ENCODE data around the gene KCNMA1. TPM values are rescaled to one million over a fixed set of nuclear protein-coding genes. Genes with fewer than 3 reads are reported as not detected.

KCNMA1 gene
- total RNA-seq, 1 experiment from 2014 or later, result 0.49 TPM

GRCh38 chr10:77204171-77204570 lies 433.4 kb downstream of the KCNMA1 start:
- no peaks in the 10 kb centered on the region for H3K79me2 ChIP-seq (ENCODE audit: insufficient read depth, low read length)
- no peaks in the 10 kb centered on the region for H3K4me1 ChIP-seq (ENCODE audit: control insufficient read depth in 1 of 2, insufficient read depth in 2 of 2, low read length in 2 of 2)
- H3K9ac ChIP-seq (ENCODE audit: low read length), result no peak overlapping the region
- H3K36me3 ChIP-seq (ENCODE audit: control insufficient read depth in 1 of 2, insufficient read depth in 2 of 2, low read length in 2 of 2), result no peaks in the 10 kb centered on the region
- peaks cover 68% of the 10 kb centered on the region for H3K27me3 ChIP-seq (ENCODE audit: insufficient read depth, low read length)
- no peak overlapping the region for H3K4me3 ChIP-seq (replicated peaks in 1 of 2; ENCODE audit: low read depth in 1 of 2, low read length in 2 of 2)
- intact Hi-C loops (cut with micrococcal nuclease), result no loop called here
- no peaks in the 10 kb centered on the region for H4K20me1 ChIP-seq (ENCODE audit: insufficient read depth)
- no peak overlapping the region for H3K4me2 ChIP-seq (ENCODE audit: low read length)
- CTCF ChIA-PET, result no interaction called here
- no peak for ATAC-seq
- no peaks in the 10 kb centered on the region for H3K9me2 ChIP-seq (ENCODE audit: insufficient read depth)
- no peak for TF ChIP-seq ZNF274 (IDR thresholded peaks at IDR 0.05; ENCODE audit: low read depth, low read length)
- no peak overlapping the region for H3K27ac ChIP-seq (ENCODE audit: low read depth, low read length)
- DNase-seq (ENCODE audit: low read depth, low spot score), result no peak
- POLR2A ChIA-PET, result no interaction called here
- H3K9me3 ChIP-seq (ENCODE audit: control insufficient read depth in 1 of 2, insufficient read depth in 1 of 2, low read depth in 1 of 2, low read length in 2 of 2), result no peaks in the 10 kb centered on the region
- RAD21 ChIA-PET (ENCODE audit: low non-redundant PET in 1 of 2, low total read pairs in 2 of 2, uncharacterized antibody in 2 of 2, unreplicated experiment in 2 of 2), result no interaction called here
- no TSS peak for BruUV-seq (replicated peaks)
- H2AFZ ChIP-seq (ENCODE audit: low read depth, low read length, poor library complexity, severe bottlenecking), result no peak overlapping the region

GRCh38 chr10:77202857-77203256 lies 434.8 kb downstream of the KCNMA1 start:
- H3K27ac ChIP-seq (ENCODE audit: low read depth, low read length), result no peak overlapping the region
- TF ChIP-seq EZH2 (IDR thresholded peaks at IDR 0.05) (no peak), CEBPB (IDR thresholded peaks at IDR 0.05; ENCODE audit: low read depth) (no peak), SIN3A (IDR thresholded peaks at IDR 0.05; ENCODE audit: low read depth) (no peak), SP1 (IDR thresholded peaks at IDR 0.05; ENCODE audit: low read depth) (no peak), EGR1 (IDR thresholded peaks at IDR 0.05; ENCODE audit: low read depth) (no peak), JUND (IDR thresholded peaks at IDR 0.05) (no peak), YY1 (IDR thresholded peaks at IDR 0.05; ENCODE audit: extremely low read depth, insufficient replicate concordance, low read depth, low read length) (no peak), ZBTB33 (IDR thresholded peaks at IDR 0.05; ENCODE audit: extremely low read depth, insufficient replicate concordance, low read length) (no peak), CTCF (IDR thresholded peaks at IDR 0.05 in 2 of 3, conservative IDR thresholded peaks at IDR 0.05 in 1 of 3; ENCODE audit: borderline replicate concordance in 1 of 3, insufficient read depth in 1 of 3, low read depth in 2 of 3, low read length in 2 of 3) (no peak), FOSL1 (IDR thresholded peaks at IDR 0.05; ENCODE audit: low read depth) (no peak), TCF7L2 (IDR thresholded peaks at IDR 0.05; ENCODE audit: borderline replicate concordance, extremely low read depth, insufficient read depth, insufficient read length) (no peak), RAD21 (IDR thresholded peaks at IDR 0.05; ENCODE audit: low read depth) (no peak), CBX3 (IDR thresholded peaks at IDR 0.05; ENCODE audit: low read depth) (no peak)
- intact Hi-C loops (cut with micrococcal nuclease), result no loop called here
- no peaks in the 10 kb centered on the region for H4K20me1 ChIP-seq (ENCODE audit: insufficient read depth)
- no peaks in the 10 kb centered on the region for H3K79me2 ChIP-seq (ENCODE audit: insufficient read depth, low read length)
- H3K27me3 ChIP-seq (ENCODE audit: insufficient read depth, low read length), result peaks cover 69% of the 10 kb centered on the region
- no peak overlapping the region for H2AFZ ChIP-seq (ENCODE audit: low read depth, low read length, poor library complexity, severe bottlenecking)
- no peak for DNase-seq (ENCODE audit: low read depth, low spot score)
- ChIA-PET RAD21 (ENCODE audit: low non-redundant PET in 1 of 2, low total read pairs in 2 of 2, uncharacterized antibody in 2 of 2, unreplicated experiment in 2 of 2) (no interaction called here), POLR2A (no interaction called here), CTCF (no interaction called here)
- BruUV-seq (replicated peaks), result no TSS peak
- H3K36me3 ChIP-seq (ENCODE audit: control insufficient read depth in 1 of 2, insufficient read depth in 2 of 2, low read length in 2 of 2), result no peaks in the 10 kb centered on the region
- H3K4me3 ChIP-seq (replicated peaks in 1 of 2; ENCODE audit: low read depth in 1 of 2, low read length in 2 of 2), result no peak overlapping the region
- no peak overlapping the region for H3K9ac ChIP-seq (ENCODE audit: low read length)
- no peak for ATAC-seq
- no peaks in the 10 kb centered on the region for H3K4me1 ChIP-seq (ENCODE audit: control insufficient read depth in 1 of 2, insufficient read depth in 2 of 2, low read length in 2 of 2)
- no peaks in the 10 kb centered on the region for H3K9me2 ChIP-seq (ENCODE audit: insufficient read depth)
- H3K9me3 ChIP-seq (ENCODE audit: control insufficient read depth in 1 of 2, insufficient read depth in 1 of 2, low read depth in 1 of 2, low read length in 2 of 2), result no peaks in the 10 kb centered on the region
- H3K4me2 ChIP-seq (ENCODE audit: low read length), result no peak overlapping the region

Data from HCT116 (cell line).